Erythroblast (primary cell): ENCODE results near the gene NTNG2.

ENCODE experiments used
- GATA1 ChIP-seq: IDR thresholded peaks from 2 replicates; pipeline ENCODE4 v1.6.1; 2011; ENCODE audit warnings: low read depth, mild to moderate bottlenecking, control low read depth, low read length, moderate library complexity
- POLR2A ChIP-seq: IDR thresholded peaks from 2 replicates; pipeline ENCODE4 v1.6.1; 2011; ENCODE audit warnings: mild to moderate bottlenecking, low read length

GRCh38 chr9:132169672-132170392 lies 8.0 kb downstream of the NTNG2 start:
- TF ChIP-seq POLR2A: no peak
- no peak for TF ChIP-seq GATA1
